ENCODE measurements around the gene CLCNKA.
"Not testable (repeated sequence)": the region's sequence is repeated elsewhere in the genome, so short reads cannot be mapped to it uniquely, and the experiment has no call there.

The CLCNKA gene

DNA sequence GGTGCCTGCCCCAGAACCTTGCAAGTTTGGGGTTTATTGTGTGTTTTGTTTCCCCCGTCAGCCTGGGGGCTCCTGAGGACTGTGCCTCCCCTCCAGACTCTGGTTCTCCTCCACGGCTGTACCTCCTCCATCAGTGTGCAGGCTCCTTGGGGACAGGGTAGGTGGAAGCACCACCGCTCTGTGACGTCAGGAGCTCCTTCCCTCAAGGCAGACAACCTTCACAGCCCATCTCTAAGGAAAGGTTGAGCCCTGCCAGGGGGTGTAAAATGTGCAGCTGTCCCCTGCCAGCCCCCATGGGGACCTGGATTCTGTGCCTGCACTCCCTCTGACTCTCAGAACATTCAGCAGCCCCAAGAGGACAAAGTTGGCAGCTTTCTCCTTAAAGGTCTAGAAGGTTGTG is 3.5 kb upstream of the CLCNKA start:
- TF ChIP-seq EZH2phosphoT487 (IDR thresholded peaks at IDR 0.05; ENCODE audit: low read depth) (no peak), CTCF (IDR thresholded peaks at IDR 0.05; ENCODE audit: low read depth, low read length) (no peak)
- H3K9ac ChIP-seq (ENCODE audit: low read length), result no peak overlapping the region
- H3K4me1 ChIP-seq (ENCODE audit: low read length), result peaks cover 12% of the 10 kb centered on the region

DNA sequence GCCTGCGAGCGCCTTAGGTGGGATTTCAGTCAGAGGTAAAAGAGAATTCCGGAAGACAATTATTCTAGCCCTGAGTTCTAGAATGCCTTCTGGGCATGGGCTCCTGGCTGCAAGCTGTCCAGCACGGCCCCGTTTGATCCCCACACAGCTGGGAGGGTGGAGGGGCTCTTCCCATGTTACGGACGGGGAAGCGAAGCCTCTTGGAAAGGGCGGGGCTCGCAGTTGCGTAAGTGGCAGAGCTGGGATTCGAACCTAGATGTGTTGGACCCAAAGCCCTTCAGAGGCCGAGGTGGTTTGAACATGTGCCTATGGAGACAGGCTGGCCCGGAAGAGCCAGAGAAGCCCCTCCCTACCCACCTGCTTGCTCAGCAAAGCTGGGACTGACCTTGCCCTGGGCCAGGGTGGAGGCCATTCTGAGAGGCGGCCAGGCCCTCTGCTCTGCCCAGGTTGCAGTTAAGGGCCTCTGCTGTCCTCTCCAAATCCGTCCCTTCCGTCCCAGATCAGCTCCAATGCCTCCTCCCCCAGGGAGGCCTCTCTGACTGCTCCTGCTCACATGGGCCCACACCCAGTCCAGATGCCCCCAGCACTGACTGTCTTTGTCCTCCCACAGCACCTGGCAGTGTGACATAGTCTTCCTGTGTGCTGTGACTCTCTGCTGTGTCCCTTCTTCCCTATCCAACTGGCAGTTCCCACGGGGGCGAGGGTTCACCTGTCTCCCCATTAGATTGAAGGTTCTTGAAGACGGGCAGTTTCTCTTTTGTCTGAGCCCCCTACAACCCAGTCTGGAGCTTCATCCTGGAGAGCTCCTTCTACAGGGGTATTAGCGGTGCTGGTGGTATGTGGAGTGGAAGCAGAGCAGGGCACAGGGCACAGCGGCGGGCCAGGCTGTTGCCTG is 2.8 kb upstream of the CLCNKA start:
- Histone ChIP-seq H3K9ac (ENCODE audit: low read length) (no peak overlapping the region), H2AFZ (ENCODE audit: low read depth, low read length) (no peak overlapping the region), H3K4me1 (ENCODE audit: low read length) (peaks cover 12% of the 10 kb centered on the region)

More for the DNA sequence above, 3.5 kb upstream of the CLCNKA start:
- H3K36me3 ChIP-seq (replicated peaks; ENCODE audit: low read depth, low read length), result no peaks in the 10 kb centered on the region
- no peaks in the 10 kb centered on the region for H4K20me1 ChIP-seq (ENCODE audit: insufficient read depth, low read length)
- H3K4me2 ChIP-seq (ENCODE audit: low read length), result no peak overlapping the region
- no peaks in the 10 kb centered on the region for H3K9me3 ChIP-seq (ENCODE audit: insufficient read depth, low read length)
- no peak overlapping the region for H3K4me3 ChIP-seq (ENCODE audit: low read length)
- no peaks in the 10 kb centered on the region for H3K79me2 ChIP-seq (ENCODE audit: low read length)
- no peaks in the 10 kb centered on the region; the same call in 1 of the 2 replicates for H3K27me3 ChIP-seq (ENCODE audit: low read depth, low read length)
- H2AFZ ChIP-seq (ENCODE audit: low read depth, low read length), result no peak overlapping the region
- H3K27ac ChIP-seq (ENCODE audit: low read length), result no peak overlapping the region

GRCh38 chr1:16019644-16020277 is 2.1 kb upstream of the CLCNKA start:
- H2AFZ ChIP-seq (ENCODE audit: low read depth, low read length), result no peak overlapping the region
- H3K4me2 ChIP-seq (ENCODE audit: low read length), result no peak overlapping the region
- peaks cover 5% of the 10 kb centered on the region for H3K4me1 ChIP-seq (ENCODE audit: low read length)
- H3K79me2 ChIP-seq (ENCODE audit: low read length), result no peaks in the 10 kb centered on the region
- H3K27me3 ChIP-seq (ENCODE audit: low read depth, low read length), result no peaks in the 10 kb centered on the region
- no peaks in the 10 kb centered on the region for H4K20me1 ChIP-seq (ENCODE audit: insufficient read depth, low read length)
- no peaks in the 10 kb centered on the region for H3K9me3 ChIP-seq (ENCODE audit: insufficient read depth, low read length)
- no peak overlapping the region for H3K27ac ChIP-seq (ENCODE audit: low read length)
- no peak overlapping the region for H3K9ac ChIP-seq (ENCODE audit: low read length)
- H3K36me3 ChIP-seq (replicated peaks; ENCODE audit: low read depth, low read length), result no peaks in the 10 kb centered on the region
- no peak overlapping the region for H3K4me3 ChIP-seq (ENCODE audit: low read length)
- TF ChIP-seq EZH2phosphoT487 (IDR thresholded peaks at IDR 0.05; ENCODE audit: low read depth) (no peak), CTCF (IDR thresholded peaks at IDR 0.05; ENCODE audit: low read depth, low read length) (no peak)

More for the DNA sequence above, 2.8 kb upstream of the CLCNKA start:
- no peaks in the 10 kb centered on the region for H3K36me3 ChIP-seq (replicated peaks; ENCODE audit: low read depth, low read length)
- H3K9me3 ChIP-seq (ENCODE audit: insufficient read depth, low read length), result no peaks in the 10 kb centered on the region
- no peak overlapping the region for H3K27ac ChIP-seq (ENCODE audit: low read length)
- H3K4me3 ChIP-seq (ENCODE audit: low read length), result no peak overlapping the region
- no peaks in the 10 kb centered on the region for H4K20me1 ChIP-seq (ENCODE audit: insufficient read depth, low read length)
- H3K4me2 ChIP-seq (ENCODE audit: low read length), result no peak overlapping the region
- TF ChIP-seq CTCF (IDR thresholded peaks at IDR 0.05; ENCODE audit: low read depth, low read length) (no peak), EZH2phosphoT487 (IDR thresholded peaks at IDR 0.05; ENCODE audit: low read depth) (no peak)
- no peaks in the 10 kb centered on the region for H3K79me2 ChIP-seq (ENCODE audit: low read length)
- H3K27me3 ChIP-seq (ENCODE audit: low read depth, low read length), result no peaks in the 10 kb centered on the region; the same call in 1 of the 2 replicates

GRCh38 chr1:16020325-16020724 is 1.5 kb upstream of the CLCNKA start:
- H3K4me3 ChIP-seq (ENCODE audit: low read length), result no peak overlapping the region
- H3K4me2 ChIP-seq (ENCODE audit: low read length), result no peak overlapping the region
- TF ChIP-seq EZH2phosphoT487 (IDR thresholded peaks at IDR 0.05; ENCODE audit: low read depth), result no peak
- H2AFZ ChIP-seq (ENCODE audit: low read depth, low read length), result no peak overlapping the region
- H3K79me2 ChIP-seq (ENCODE audit: low read length), result no peaks in the 10 kb centered on the region
- no peak overlapping the region for H3K9ac ChIP-seq (ENCODE audit: low read length)
- no peak overlapping the region for H3K27ac ChIP-seq (ENCODE audit: low read length)
- no peaks in the 10 kb centered on the region for H3K27me3 ChIP-seq (ENCODE audit: low read depth, low read length)
- no peaks in the 10 kb centered on the region for H3K36me3 ChIP-seq (replicated peaks; ENCODE audit: low read depth, low read length)
- H3K9me3 ChIP-seq (ENCODE audit: insufficient read depth, low read length), result no peaks in the 10 kb centered on the region
- H4K20me1 ChIP-seq (ENCODE audit: insufficient read depth, low read length), result no peaks in the 10 kb centered on the region
- H3K4me1 ChIP-seq (ENCODE audit: low read length), result no peaks in the 10 kb centered on the region

GRCh38 chr1:16020878-16021277 is 958 bp upstream of the CLCNKA start:
- H3K9me3 ChIP-seq (ENCODE audit: insufficient read depth, low read length); H3K4me2 ChIP-seq (ENCODE audit: low read length); H2AFZ ChIP-seq (ENCODE audit: low read depth, low read length): not testable (repeated sequence)

More at GRCh38 chr1:16020878-16021277, 958 bp upstream of the CLCNKA start:
- not testable (repeated sequence) for H3K4me1 ChIP-seq (ENCODE audit: low read length); H3K9ac ChIP-seq (ENCODE audit: low read length); H3K27ac ChIP-seq (ENCODE audit: low read length); H3K36me3 ChIP-seq (replicated peaks; ENCODE audit: low read depth, low read length); H3K27me3 ChIP-seq (ENCODE audit: low read depth, low read length); H3K4me3 ChIP-seq (ENCODE audit: low read length); H3K79me2 ChIP-seq (ENCODE audit: low read length); H4K20me1 ChIP-seq (ENCODE audit: insufficient read depth, low read length)

Data from OCI-LY3 (cell line).